H1 (cell line): ENCODE measurements around the gene CMYA5. TPM values are rescaled to one million over a fixed set of nuclear protein-coding genes. Genes with fewer than 3 reads are reported as not detected.

ENCODE experiments used
- CTCF ChIA-PET: fragments of 300-600 bp; sonication (Branson Sonifier 250); formaldehyde crosslinking; loops from one replicate; lab custom pipeline; 2021; ENCODE audit not compliant: partially characterized antibody; lab: Charles Lee
- POLR2A ChIA-PET: fragments of 300-600 bp; sonication (Branson Sonifier 250); formaldehyde crosslinking; loops from one replicate; lab custom pipeline; 2021; ENCODE audit warnings: inconsistent platforms; ENCODE audit not compliant: partially characterized antibody; lab: Charles Lee
- DNase-seq, 2 experiments: peaks; one replicate each; pipeline versions ENCODE4 v3.0.0 to v3.0.0-alpha.2; 2010 to 2022; ENCODE audit warnings: low spot score in 2 of 2, low read depth in 1 of 2, mixed read lengths in 1 of 2
- FAIRE-seq: peaks from 2 replicates; lab custom pipeline; 2011; peaks lifted over from hg19 to GRCh38; lab: Jason Lieb, UNC
- H2AFZ ChIP-seq: 2 replicates; pipeline ENCODE4 v1.8.1; 2012; ENCODE audit warnings: low read length, inconsistent platforms
- H2AK5ac ChIP-seq: 2 replicates; pipeline ENCODE4 v1.6.1; 2013; ENCODE audit warnings: low read depth, low read length
- H2BK120ac ChIP-seq: replicated peaks from 2 replicates; pipeline ENCODE3; 2013; ENCODE audit warnings: low read depth, low read length, inconsistent platforms
- H2BK12ac ChIP-seq: 2 replicates; pipeline ENCODE4 v1.6.1; 2013; ENCODE audit warnings: low read depth, low read length
- H2BK15ac ChIP-seq: 2 replicates; pipeline ENCODE4 v1.6.1; 2013; ENCODE audit warnings: low read length
- H2BK20ac ChIP-seq: 2 replicates; pipeline ENCODE4 v1.6.1; 2013; ENCODE audit warnings: low read length
- H2BK5ac ChIP-seq: 2 replicates; pipeline ENCODE4 v1.6.1; 2013; ENCODE audit warnings: low read depth, low read length
- H3K14ac ChIP-seq: 2 replicates; pipeline ENCODE4 v1.6.1; 2013; ENCODE audit warnings: inconsistent platforms; ENCODE audit not compliant: insufficient read length
- H3K18ac ChIP-seq: 2 replicates; pipeline ENCODE4 v1.6.1; 2013; ENCODE audit warnings: low read length; ENCODE audit errors: extremely low read depth
- H3K23ac ChIP-seq: 2 replicates; pipeline ENCODE4 v1.6.1; 2013; ENCODE audit warnings: inconsistent platforms; ENCODE audit not compliant: insufficient read length
- H3K23me2 ChIP-seq: 2 replicates; pipeline ENCODE4 v1.6.1; 2013; ENCODE audit warnings: low read depth, low read length
- H3K27ac ChIP-seq: 2 replicates; pipeline ENCODE4 v1.6.1; 2011; ENCODE audit warnings: low read depth, low read length, inconsistent platforms
- H3K27me3 ChIP-seq, 4 experiments: replicated peaks in 1 of 4; 1 replicate in 1 of 4; 2 replicates in 3 of 4; pipeline versions ENCODE4 v1.6.1 to v1.8.1; 2011 to 2013; ENCODE audit warnings: low read length in 3 of 4, mild to moderate bottlenecking in 3 of 4, inconsistent platforms in 2 of 4, mixed read lengths in 2 of 4, moderate library complexity in 1 of 4; ENCODE audit not compliant: control insufficient read depth in 3 of 4, insufficient read depth in 3 of 4; ENCODE audit errors: extremely low read depth in 1 of 4
- H3K36me3 ChIP-seq, 4 experiments: 2 replicates each; pipeline versions ENCODE4 v1.6.1 to v1.8.1; 2011 to 2013; ENCODE audit warnings: mild to moderate bottlenecking in 4 of 4, low read length in 3 of 4, moderate library complexity in 2 of 4, control low read depth in 1 of 4, inconsistent platforms in 1 of 4; ENCODE audit not compliant: insufficient read depth in 4 of 4, control insufficient read depth in 2 of 4
- H3K4ac ChIP-seq: replicated peaks from 2 replicates; pipeline ENCODE3; 2013; ENCODE audit warnings: low read length, low read depth, mixed read lengths, inconsistent platforms; ENCODE audit not compliant: insufficient read length
- H3K4me1 ChIP-seq, 4 experiments: replicated peaks in 1 of 4; 1 replicate in 1 of 4; 2 replicates in 3 of 4; pipeline versions ENCODE4 v1.6.1 to v1.8.1; 2011 to 2013; ENCODE audit warnings: low read length in 3 of 4, inconsistent platforms in 2 of 4, mixed read lengths in 1 of 4; ENCODE audit not compliant: insufficient read depth in 4 of 4, control insufficient read depth in 3 of 4
- H3K4me2 ChIP-seq, 2 experiments: 2 replicates each; pipeline versions ENCODE4 v1.6.1 to v1.8.1; 2011 to 2013; ENCODE audit warnings: low read depth in 2 of 2, low read length in 2 of 2, control low read depth in 1 of 2, inconsistent platforms in 1 of 2, mild to moderate bottlenecking in 1 of 2; ENCODE audit not compliant: insufficient read depth in 1 of 2
- H3K4me3 ChIP-seq, 4 experiments: fragments of 200-600, 300-600 bp in 1 of 4; sonication (generic), shearing (Covaris generic), sonication (Bioruptor Twin) in 1 of 4; 2 replicates each; pipeline versions ENCODE4 v1.5.1 to v1.8.1; 2011 to 2016; ENCODE audit warnings: low read length in 4 of 4, low read depth in 3 of 4, control low read depth in 2 of 4, inconsistent platforms in 2 of 4, mild to moderate bottlenecking in 2 of 4, mixed read lengths in 1 of 4, moderate library complexity in 1 of 4; ENCODE audit not compliant: insufficient read depth in 2 of 4; ENCODE audit errors: extremely low read depth in 1 of 4
- H3K56ac ChIP-seq: replicated peaks from 2 replicates; pipeline ENCODE3; 2013; ENCODE audit warnings: low read depth, mild to moderate bottlenecking, mixed read lengths, low read length, inconsistent platforms; ENCODE audit not compliant: insufficient read length
- H3K79me1 ChIP-seq: 2 replicates; pipeline ENCODE4 v1.6.1; 2013; ENCODE audit warnings: low read depth, low read length, control low read depth
- H3K79me2 ChIP-seq, 2 experiments: 2 replicates each; pipeline versions ENCODE4 v1.6.1 to v1.8.1; 2012 to 2013; ENCODE audit warnings: low read length in 2 of 2, mild to moderate bottlenecking in 2 of 2, inconsistent platforms in 1 of 2; ENCODE audit not compliant: insufficient read depth in 2 of 2, control insufficient read depth in 1 of 2
- H3K9ac ChIP-seq, 4 experiments: replicated peaks in 1 of 4; 1 replicate in 1 of 4; 2 replicates in 3 of 4; pipeline versions ENCODE4 v1.6.1 to v1.8.1; 2011 to 2013; ENCODE audit warnings: low read depth in 3 of 4, low read length in 3 of 4, control low read depth in 2 of 4, mild to moderate bottlenecking in 2 of 4, moderate library complexity in 2 of 4, inconsistent platforms in 1 of 4; ENCODE audit errors: extremely low read depth in 1 of 4
- H3K9me3 ChIP-seq, 2 experiments: 2 replicates each; pipeline versions ENCODE4 v1.6.1 to v1.8.1; 2012 to 2013; ENCODE audit warnings: mild to moderate bottlenecking in 2 of 2, moderate library complexity in 2 of 2, control low read depth in 1 of 2, inconsistent platforms in 1 of 2, low read depth in 1 of 2, low read length in 1 of 2, mixed read lengths in 1 of 2; ENCODE audit not compliant: insufficient read depth in 2 of 2
- H4K20me1 ChIP-seq, 2 experiments: replicated peaks in 1 of 2; 2 replicates each; pipeline versions ENCODE3 to v1.8.1; 2011 to 2013; ENCODE audit warnings: inconsistent platforms in 2 of 2, low read length in 2 of 2, mild to moderate bottlenecking in 1 of 2; ENCODE audit not compliant: insufficient read depth in 2 of 2, control insufficient read depth in 1 of 2
- H4K5ac ChIP-seq: 2 replicates; pipeline ENCODE4 v1.6.1; 2013; ENCODE audit warnings: low read length, low read depth, mixed read lengths, inconsistent platforms; ENCODE audit not compliant: insufficient read length
- H4K8ac ChIP-seq: 2 replicates; pipeline ENCODE4 v1.8.0; 2013; ENCODE audit warnings: mild to moderate bottlenecking, moderate library complexity, low read length, inconsistent platforms; ENCODE audit not compliant: insufficient read depth; ENCODE audit errors: extremely low read depth
- H4K91ac ChIP-seq: replicated peaks from 2 replicates; pipeline ENCODE3; 2013; ENCODE audit warnings: low read length, mixed read lengths, inconsistent platforms; ENCODE audit not compliant: insufficient read length
- WGBS, 2 experiments: shearing (Covaris generic) in 1 of 2; methylation state at CpG; one replicate each; pipeline versions ENCODE4 v1.1.6 to v1.1.7; 2013 to 2015; ENCODE audit warnings: low lambda C conversion rate in 2 of 2, mixed read lengths in 2 of 2, inconsistent platforms in 1 of 2, low coverage in 1 of 2, missing lambda C conversion rate in 1 of 2; ENCODE audit not compliant: insufficient replicate concordance in 2 of 2, insufficient coverage in 1 of 2, insufficient read length in 1 of 2; ENCODE audit errors: extremely low coverage in 1 of 2, missing lambda C conversion rate in 1 of 2; 5-methylcytosine and 5-hydroxymethylcytosine counted together
- polyA plus RNA-seq, 7 experiments: library from polyadenylated mRNA; depleted of rRNA in 3 of 7; stranded (reverse) in 5 of 7; unstranded in 2 of 7; fragments of >200 nt in 5 of 7; fragments of 200-250 nt in 2 of 7; gene quantifications; 1 replicate in 5 of 7; 2 replicates in 1 of 7; 4 replicates in 1 of 7; pipeline versions ENCODE4 v1.2.1 to v1.2.3, GENCODE V29; 2011 to 2013; ENCODE audit warnings: missing spikeins in 2 of 7, mixed read lengths in 2 of 7
- total RNA-seq: library from RNA; stranded (reverse); fragmentation: NEBNext Ultra II Directional; extraction: Animal tissue kit (Norgen Biotek cat#: 25700); gene quantifications from 2 replicates; pipeline ENCODE4 v1.2.1, GENCODE V29; 2021

The CMYA5 gene
- total and polyA plus RNA-seq, 2 of the 8 experiments (the other 6 are each of a cell fraction or from before 2014, with no cell fraction given): 0.88 to 0.95 TPM

GRCh38 chr5:79834098-79834753 lies 144.6 kb downstream of the CMYA5 start:
- Histone ChIP-seq H4K8ac (no peak overlapping the region), H3K4me3 (no peak overlapping the region), H2BK15ac (no peak overlapping the region), H3K56ac (no peak overlapping the region), H3K23me2 (no peaks in the 10 kb centered on the region), H4K5ac (no peak overlapping the region), H2BK12ac (no peak overlapping the region), H3K9ac (no peak overlapping the region), H3K27ac (no peak overlapping the region), H2BK120ac (no peak overlapping the region), H2AK5ac (no peak overlapping the region), H3K18ac (no peak overlapping the region), H3K36me3 (no peaks in the 10 kb centered on the region), H2BK20ac (no peak overlapping the region), H3K4ac (no peak overlapping the region), H3K14ac (no peak overlapping the region), H3K79me1 (no peaks in the 10 kb centered on the region), H2BK5ac (no peak overlapping the region), H3K27me3 (no peaks in the 10 kb centered on the region), H4K91ac (no peak overlapping the region), H3K79me2 (no peaks in the 10 kb centered on the region), H3K9me3 (no peaks in the 10 kb centered on the region), H3K4me1 (no peaks in the 10 kb centered on the region; a peak in 1 of 7 replicates), H3K4me2 (no peak overlapping the region), H2AFZ (no peak overlapping the region), H3K23ac (no peak overlapping the region), H4K20me1 (no peaks in the 10 kb centered on the region)
- 93% methylated on average over 3 of the region's 3 CpGs; no CpG with 5 or more reads in 1 of the 2 experiments for WGBS, 2 experiments
- DNase-seq: peak in 1 of 2 experiments; percentile 13
- FAIRE-seq: no peak
- ChIA-PET POLR2A (no interaction called here), CTCF (interaction anchor here (0.8 to 1.1 kb wide), 2 partner anchors 43 to 59 kb away, joined by 3 to 4 read pairs; no protein-coding TSS in a partner anchor)
